Adrenal gland (tissue), 5 donors: ENCODE data around the gene PRKCH.
"Not testable (repeated sequence)": the region's sequence is repeated elsewhere in the genome, so short reads cannot be mapped to it uniquely, and the experiment has no call there.

Source experiments
- CTCF ChIP-seq, 6 experiments: fragments of 450-650 bp in 4 of 6; fragments of 200-600 bp in 2 of 6; sonication (generic) in 1 of 6; IDR thresholded peaks; 1 replicate in 5 of 6; 2 replicates in 1 of 6; pipeline versions ENCODE4 v1.5.1 to v1.8.0; 2016 to 2021; ENCODE audit warnings: antibody characterized with exemption in 6 of 6, mild to moderate bottlenecking in 2 of 6, moderate library complexity in 1 of 6
- POLR2A ChIP-seq, 2 donors: fragments of 450-650 bp; IDR thresholded peaks; one replicate each; pipeline ENCODE4 v1.6.1; 2017; ENCODE audit warnings: antibody characterized with exemption in 2 of 2, mild to moderate bottlenecking in 2 of 2, moderate library complexity in 1 of 2
- donor health status: DM: no; HTN: no; CAD: no.

- not testable (repeated sequence) for TF ChIP-seq CTCF, POLR2A (IDR thresholded peaks at IDR 0.05)
These were observed 12.7 kb upstream of the PRKCH start for GRCh38 chr14:61308701-61309100.
